NCI-H526 treated with DMSO at 0.1 percent for 48 hours (cell line): Measurements from ENCODE around the gene PLEKHH2.
"Not testable (repeated sequence)": the region's sequence is repeated elsewhere in the genome, so short reads cannot be mapped to it uniquely, and the experiment has no call there.

Source experiments
- DNase-seq: peaks from one replicate; lab custom pipeline; 2025; lab: John Stamatoyannopoulos, UW

PLEKHH2 gene

GRCh38 chr2:43637030-43637803 is at the start of gene PLEKHH2:
PLEKHH2 (plus strand) TSS chr2:43637260; CDS start chr2:43644674, 7,414 bp downstream.
- DNase-seq, result peak; percentile 48

DNA sequence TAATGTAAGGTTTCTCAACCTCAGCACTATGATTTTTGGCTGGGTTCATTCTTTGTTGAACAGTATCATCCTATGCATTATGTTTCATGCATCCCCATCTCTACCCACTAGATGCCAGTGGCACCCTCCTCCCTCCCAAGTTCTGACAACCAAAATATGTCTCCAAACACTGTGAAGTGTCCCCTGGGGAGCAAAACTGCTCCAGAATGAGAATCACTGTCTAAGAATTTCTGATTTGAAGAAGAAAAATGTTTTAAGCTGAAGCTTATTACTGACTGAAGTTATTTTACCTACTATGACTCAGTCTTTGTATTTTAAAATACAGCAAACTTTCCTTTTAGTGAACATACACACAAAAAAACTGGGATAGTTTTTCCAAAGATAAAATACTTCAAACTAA is 44.6 kb upstream of the PLEKHH2 start:
- no peak for DNase-seq

DNA sequence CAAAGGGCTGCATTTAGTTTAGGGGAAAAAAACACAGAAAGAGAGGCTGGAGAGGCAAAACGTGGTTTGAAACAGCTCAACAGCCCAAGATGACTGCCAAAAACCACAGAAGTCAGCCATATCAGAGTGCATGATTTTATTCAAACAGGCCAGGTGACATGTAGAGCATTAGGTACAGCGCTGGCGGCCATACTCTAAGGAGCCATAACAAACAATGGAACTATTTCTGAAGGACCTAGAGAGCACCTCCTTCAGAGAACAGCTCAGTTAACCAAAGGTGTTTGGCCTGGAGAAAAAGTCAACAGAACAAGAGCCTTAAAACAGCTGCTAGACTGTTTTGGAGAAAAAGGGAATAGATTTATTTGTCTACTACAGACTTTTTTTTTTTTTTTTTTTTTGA is 43.8 kb upstream of the PLEKHH2 start:
- no peak for DNase-seq

DNA sequence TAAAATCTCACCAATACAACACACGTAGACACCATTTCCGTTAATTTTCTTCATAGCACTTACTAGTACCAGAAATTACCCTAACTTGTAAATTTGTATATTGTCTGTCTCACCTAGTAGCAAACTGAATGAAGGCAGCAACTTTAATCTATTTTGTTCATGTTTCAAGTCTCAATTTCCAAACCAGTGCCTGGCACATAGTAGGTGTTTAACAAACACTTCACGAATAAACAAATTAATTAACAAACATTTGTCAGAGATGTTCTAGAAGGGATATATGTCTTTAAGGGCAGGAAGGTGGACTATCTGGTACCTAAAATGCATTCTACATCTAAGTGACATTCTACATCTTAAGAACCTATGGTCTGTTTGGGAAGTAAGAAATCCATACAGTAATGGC is 42.2 kb upstream of the PLEKHH2 start:
- DNase-seq, result no peak

DNA sequence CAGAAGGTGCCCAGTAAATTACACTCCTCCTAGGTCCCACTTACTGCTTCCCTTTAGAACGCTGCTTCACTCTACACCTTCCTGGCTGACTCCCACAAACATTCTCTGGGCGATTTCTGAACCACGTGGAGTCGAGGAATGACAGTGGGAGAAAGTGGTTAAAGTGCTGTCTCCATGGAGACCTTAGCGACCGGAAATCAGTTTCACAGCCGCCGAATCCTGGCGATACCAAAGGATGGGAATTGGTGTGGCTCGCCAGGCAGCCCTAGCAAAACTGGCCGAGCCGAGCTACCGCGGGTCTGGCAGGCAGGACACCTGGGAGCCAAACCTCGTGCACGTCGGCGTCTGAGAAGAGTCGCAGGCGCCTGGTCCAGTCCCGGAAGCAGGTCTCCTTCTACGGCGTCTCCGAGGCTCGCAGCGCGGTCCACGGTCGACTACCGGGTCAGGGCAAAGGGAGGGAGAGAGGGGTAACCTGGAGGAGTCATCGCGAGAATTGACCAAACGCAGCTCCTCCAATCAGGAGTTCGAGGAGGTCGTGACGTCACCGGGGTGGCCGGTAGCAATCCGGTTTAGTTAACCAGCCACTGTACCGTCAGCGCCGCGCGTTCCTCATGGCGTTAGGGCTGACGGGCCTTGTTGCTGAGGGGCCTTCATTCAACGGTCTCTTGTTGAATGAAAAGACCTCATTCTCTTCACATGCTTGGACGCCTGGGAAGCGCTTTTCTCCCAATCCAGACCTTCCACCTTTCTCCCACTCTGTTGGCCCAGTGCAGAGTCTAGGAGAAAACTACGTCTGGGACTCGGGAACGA is 41.3 kb upstream of the PLEKHH2 start, which contains the start of gene THADA:
THADA (minus strand) TSS at position 436 of the 810 bp plus-strand sequence. CDS start 3,646 bp downstream, outside the sequence.
- DNase-seq, result peak; percentile 98

GRCh38 chr2:43600596-43600995 is 36.5 kb upstream of the PLEKHH2 start:
- DNase-seq, result not testable (repeated sequence)

- no peak for DNase-seq
These were observed 32.4 kb upstream of the PLEKHH2 start for GRCh38 chr2:43604674-43605073.

DNA sequence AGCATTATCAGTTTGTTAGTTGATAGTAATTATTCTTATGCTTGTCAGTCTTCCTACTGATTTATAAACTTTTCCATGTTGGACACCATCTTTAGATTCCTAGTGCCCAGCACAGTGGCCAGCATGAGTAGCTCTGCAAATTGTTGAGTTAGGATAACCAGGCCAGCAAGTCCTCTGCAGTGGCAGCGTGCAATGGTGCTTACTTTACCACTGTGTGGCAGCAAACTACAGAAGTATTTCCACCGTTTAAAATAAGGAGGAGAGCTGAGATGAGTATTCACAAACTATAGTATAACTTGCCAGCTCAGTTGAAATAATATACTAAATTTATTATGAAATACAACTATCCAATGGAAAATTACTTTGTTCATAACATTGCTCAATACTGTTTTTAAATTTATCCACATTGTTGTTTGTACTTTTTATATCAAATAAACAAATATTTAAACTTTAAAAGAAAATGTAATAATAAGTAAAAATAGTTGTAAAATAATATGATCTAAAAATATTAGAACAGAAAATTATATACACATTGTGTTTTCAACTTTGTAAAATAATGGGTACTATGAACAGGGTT is 31.9 kb upstream of the PLEKHH2 start:
- DNase-seq, result peak; percentile 22

DNA sequence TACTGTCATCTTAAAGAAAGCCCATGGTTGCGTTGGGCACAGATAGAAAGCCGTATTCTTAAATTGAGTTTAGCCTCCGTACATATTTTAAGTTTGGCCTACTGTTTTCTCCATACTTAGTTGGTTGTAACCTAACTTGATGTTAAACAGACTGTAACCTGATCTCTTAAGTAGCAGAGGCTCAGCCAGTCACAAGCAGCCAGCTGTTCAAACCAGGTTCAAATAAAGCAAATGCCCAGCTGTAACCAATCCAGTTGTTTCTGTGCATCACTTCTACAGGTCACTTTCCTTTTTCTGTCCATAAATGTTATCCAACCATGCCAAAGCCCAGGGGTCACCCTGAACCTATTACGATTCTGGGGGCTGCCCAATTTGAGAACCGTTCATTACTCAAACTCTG is 31.2 kb upstream of the PLEKHH2 start:
- peak; percentile 3 for DNase-seq

- DNase-seq, result no peak
These were observed 27.7 kb upstream of the PLEKHH2 start for GRCh38 chr2:43609290-43609918.

DNA sequence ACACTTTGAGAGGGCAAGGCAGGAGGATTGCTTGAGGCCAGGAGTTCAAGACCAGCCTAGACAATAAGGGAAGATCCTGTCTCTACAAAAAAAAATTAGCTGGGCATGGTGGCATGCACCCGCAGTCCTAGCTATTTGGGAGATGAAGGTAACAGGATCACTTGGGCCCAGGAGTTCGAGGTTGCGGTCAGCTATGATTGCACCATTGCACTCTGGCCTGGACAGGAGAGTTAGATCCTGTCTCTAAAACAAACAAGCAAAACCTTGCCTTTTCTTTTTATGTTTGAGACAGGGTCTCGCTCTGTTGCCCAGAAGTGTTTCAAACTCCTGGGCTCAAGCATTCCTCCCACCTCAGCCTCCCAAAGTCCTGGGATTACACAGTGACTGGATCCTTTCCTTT is 26.7 kb upstream of the PLEKHH2 start:
- DNase-seq, result no peak

- peak; percentile 29 for DNase-seq
These were observed 24.8 kb upstream of the PLEKHH2 start for GRCh38 chr2:43611987-43612894.

DNA sequence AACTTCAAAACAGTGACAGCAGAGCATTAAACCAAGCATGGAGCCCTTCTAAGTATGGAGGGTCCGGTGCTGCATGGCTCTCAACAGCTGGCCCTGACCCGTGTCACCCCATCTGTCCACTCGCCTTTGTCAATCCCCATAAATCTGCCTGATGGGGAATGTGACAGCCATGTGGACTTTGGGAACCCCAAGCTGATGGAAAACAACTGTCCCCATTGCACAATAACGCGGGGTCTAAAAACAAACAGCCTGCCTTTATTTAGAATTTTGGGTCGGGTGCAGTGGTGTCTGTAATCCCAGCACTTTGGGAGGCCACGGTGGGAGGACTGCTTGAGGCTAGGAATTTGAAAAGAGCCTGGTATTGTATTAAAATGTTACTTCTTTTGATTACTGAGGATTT is 24.1 kb upstream of the PLEKHH2 start:
- DNase-seq, result no peak

DNA sequence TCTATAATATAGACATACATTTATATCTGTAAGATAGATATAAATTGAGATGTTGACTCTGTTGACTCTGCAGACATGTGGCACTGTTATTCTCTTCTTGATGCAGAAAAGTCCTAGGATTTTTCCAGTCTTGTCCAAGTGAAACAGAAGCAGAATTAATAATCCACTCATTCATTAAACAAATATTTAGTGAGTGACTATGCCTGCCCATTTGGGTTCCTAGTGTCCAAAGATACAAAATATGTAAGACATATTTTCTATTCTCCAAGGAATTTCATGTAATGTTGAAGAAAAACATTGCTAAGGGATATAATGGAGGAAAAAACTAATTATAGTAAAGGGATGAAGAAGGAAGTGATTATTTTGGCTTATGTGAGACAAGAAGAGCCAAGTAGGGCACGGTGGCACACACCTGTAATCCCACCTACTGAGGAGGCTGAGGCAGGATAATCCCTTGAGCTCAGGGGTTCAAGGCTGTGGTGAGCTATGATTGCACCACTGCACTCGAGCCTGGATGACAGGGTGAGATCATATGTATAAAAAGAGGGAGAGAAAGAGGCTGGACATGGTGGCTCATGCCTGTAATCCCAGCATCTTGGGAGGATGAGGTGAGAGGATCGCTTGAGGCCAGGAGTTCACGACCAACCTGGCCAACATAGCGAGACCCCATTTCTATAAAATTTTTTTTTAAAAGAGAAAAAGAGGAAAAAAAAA is 19.9 kb upstream of the PLEKHH2 start:
- no peak for DNase-seq

DNA sequence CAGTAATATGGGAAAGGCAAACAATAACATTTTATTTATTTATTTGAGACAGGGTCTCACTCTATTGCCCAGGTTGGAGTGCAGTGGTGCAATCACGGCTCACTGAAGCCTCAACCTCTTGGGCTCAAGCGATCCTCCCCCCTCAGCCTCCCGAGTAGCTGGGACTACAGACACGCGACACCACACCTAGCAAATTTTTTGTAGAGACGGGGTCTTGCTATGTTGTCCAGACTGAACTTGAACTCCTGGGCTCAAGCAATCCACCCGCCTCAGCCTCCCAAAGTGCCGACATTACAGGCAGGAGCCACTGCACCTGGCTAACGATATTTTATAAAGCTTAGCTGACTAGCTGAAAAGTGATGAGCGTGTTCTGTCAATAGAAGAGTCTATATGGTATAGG is 17.5 kb upstream of the PLEKHH2 start:
- no peak for DNase-seq

- no peak for DNase-seq
These were observed 14.1 kb upstream of the PLEKHH2 start for GRCh38 chr2:43622931-43623451.

DNA sequence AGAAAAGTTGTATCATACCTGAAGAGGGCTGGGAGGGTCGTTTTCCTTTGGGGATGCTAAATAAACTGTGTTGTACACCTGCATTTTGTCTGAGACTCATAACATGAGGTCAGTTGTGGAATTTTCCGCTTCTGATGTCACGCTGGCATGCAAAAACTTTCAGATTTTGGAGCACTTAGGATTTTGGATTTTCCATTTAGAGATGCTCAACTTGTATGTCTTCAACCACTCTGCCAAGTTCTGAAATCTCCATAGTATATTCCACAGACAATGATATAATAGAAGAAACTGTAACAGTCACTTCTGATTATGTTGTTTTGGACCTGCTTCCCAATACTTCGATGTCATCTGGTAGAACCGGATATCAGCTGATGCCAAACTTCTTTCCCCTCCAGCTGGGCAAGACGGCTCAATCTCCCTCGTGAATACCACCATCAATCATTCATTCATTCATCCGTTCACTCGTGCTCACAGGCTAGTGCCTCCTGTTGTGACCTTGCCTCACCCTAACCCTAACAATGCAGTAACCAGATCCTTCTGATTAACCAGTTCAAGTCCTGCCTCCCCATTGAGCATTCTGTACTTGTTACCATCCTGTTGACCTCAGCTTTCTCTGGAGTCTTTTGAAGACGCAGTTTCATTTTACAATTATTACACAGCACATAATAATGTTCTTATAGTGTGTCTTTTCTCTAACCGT is 5.3 kb upstream of the PLEKHH2 start:
- DNase-seq, result no peak

- DNase-seq, result peak; percentile 94
These were observed 2.3 kb upstream of the PLEKHH2 start for GRCh38 chr2:43634604-43635306.

DNA sequence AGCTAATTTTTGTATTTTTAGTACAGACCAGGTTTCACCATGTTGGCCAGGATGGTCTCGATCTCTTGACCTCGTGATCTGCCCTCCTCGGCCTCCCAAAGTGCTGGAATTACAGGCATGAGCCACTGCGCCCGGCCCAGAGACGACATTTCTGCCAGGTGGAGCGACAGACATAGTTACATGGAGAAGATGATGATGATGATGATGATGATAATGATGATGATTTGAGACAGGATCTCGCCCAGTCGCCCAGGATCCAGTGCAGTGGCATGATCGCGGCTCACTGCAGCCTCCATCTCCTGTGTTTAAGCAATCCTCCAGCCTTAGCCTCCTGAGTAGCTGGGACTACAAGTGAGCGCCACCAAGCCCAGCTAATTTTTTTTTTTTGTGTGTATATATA is 907 bp upstream of the PLEKHH2 start:
- not testable (repeated sequence) for DNase-seq
